IMR-90 (cell line): ENCODE data around the gene GTF2F2. TPM values are rescaled to one million over a fixed set of nuclear protein-coding genes. Genes with fewer than 3 reads are reported as not detected.

Experiments
- ATAC-seq: fragments of 200-7000 bp; cut with Tn5 transposase; 2 replicates; pipeline ENCODE4 v1.9.1; 2020; ENCODE audit warnings: low read depth, mild to moderate bottlenecking, moderate library complexity
- BruUV-seq: library from RNA; stranded (reverse); fragments of 400-500 nt; replicated peaks from 2 replicates; lab custom pipeline; 2021; lab: Mats Ljungman, UMichigan
- CTCF ChIA-PET: fragments of 300-600 bp; formaldehyde crosslinking; extraction: SDS; loops from one replicate; lab custom pipeline; 2021; ENCODE audit warnings: antibody characterized with exemption; lab: Yijun Ruan, JAX
- POLR2A ChIA-PET: fragments of 300-600 bp; sonication (Branson Sonifier 250); formaldehyde crosslinking; loops from one replicate; lab custom pipeline; 2022; ENCODE audit warnings: antibody characterized with exemption; ENCODE audit not compliant: unreplicated experiment; lab: Charles Lee
- DNase-seq: peaks from one replicate; pipeline ENCODE4 v3.0.0; 2013
- H2AFZ ChIP-seq: replicated peaks from 2 replicates; pipeline ENCODE3; 2013; ENCODE audit warnings: low read length, mild to moderate bottlenecking; ENCODE audit not compliant: poor library complexity
- H2AK5ac ChIP-seq: 2 replicates; pipeline ENCODE4 v1.6.1; 2013; ENCODE audit warnings: low read depth, low read length, inconsistent platforms
- H2AK9ac ChIP-seq: replicated peaks from 2 replicates; pipeline ENCODE3; 2013; ENCODE audit warnings: mild to moderate bottlenecking, low read depth, low read length, moderate library complexity; ENCODE audit not compliant: poor library complexity
- H2BK120ac ChIP-seq: 2 replicates; pipeline ENCODE4 v1.6.1; 2013; ENCODE audit warnings: low read depth, low read length, inconsistent platforms
- H2BK15ac ChIP-seq: 3 replicates; pipeline ENCODE4 v1.6.1; 2013; ENCODE audit warnings: low read depth, low read length, inconsistent platforms
- H2BK20ac ChIP-seq: 2 replicates; pipeline ENCODE4 v1.6.1; 2013; ENCODE audit warnings: low read depth, mild to moderate bottlenecking, inconsistent platforms, low read length, moderate library complexity
- H2BK5ac ChIP-seq: 2 replicates; pipeline ENCODE4 v1.6.1; 2013; ENCODE audit warnings: mild to moderate bottlenecking, low read depth, low read length, inconsistent platforms; ENCODE audit not compliant: poor library complexity, severe bottlenecking
- H3K14ac ChIP-seq: replicated peaks from 2 replicates; pipeline ENCODE4 v1.6.1; 2013; ENCODE audit warnings: low read depth, low read length, inconsistent platforms
- H3K18ac ChIP-seq: 2 replicates; pipeline ENCODE4 v1.6.1; 2013; ENCODE audit warnings: low read depth, low read length, control low read depth
- H3K23ac ChIP-seq: 2 replicates; pipeline ENCODE4 v1.6.1; 2013; ENCODE audit warnings: low read depth, low read length, inconsistent platforms
- H3K27ac ChIP-seq: 2 replicates; pipeline ENCODE4 v1.5.1; 2013; ENCODE audit warnings: mild to moderate bottlenecking, control low read depth, low read length; ENCODE audit not compliant: insufficient read depth
- H3K27me3 ChIP-seq: 2 replicates; pipeline ENCODE4 v1.6.1; 2013; ENCODE audit warnings: low read length; ENCODE audit not compliant: control insufficient read depth, insufficient read depth
- H3K36me3 ChIP-seq: 2 replicates; pipeline ENCODE4 v1.6.1; 2013; ENCODE audit warnings: low read length, mixed read lengths; ENCODE audit not compliant: control insufficient read depth, insufficient read depth
- H3K4ac ChIP-seq: 2 replicates; pipeline ENCODE4 v1.6.1; 2013; ENCODE audit warnings: low read depth, low read length, inconsistent platforms
- H3K4me1 ChIP-seq: 2 replicates; pipeline ENCODE4 v1.6.1; 2013; ENCODE audit warnings: low read length, mixed read lengths; ENCODE audit not compliant: control insufficient read depth, insufficient read depth
- H3K4me2 ChIP-seq: 2 replicates; pipeline ENCODE4 v1.6.1; 2013; ENCODE audit warnings: low read depth, mild to moderate bottlenecking, control low read depth, low read length, moderate library complexity
- H3K4me3 ChIP-seq: 2 replicates; pipeline ENCODE4 v1.5.1; 2013; ENCODE audit warnings: low read depth, mild to moderate bottlenecking, control low read depth, low read length, moderate library complexity; ENCODE audit not compliant: insufficient read depth
- H3K56ac ChIP-seq: 2 replicates; pipeline ENCODE4 v1.6.1; 2013; ENCODE audit warnings: low read length, inconsistent platforms; ENCODE audit not compliant: insufficient read depth; ENCODE audit errors: extremely low read depth
- H3K79me1 ChIP-seq, 2 experiments: 2 replicates each; pipeline ENCODE4 v1.6.1; 2013; ENCODE audit warnings: low read length in 2 of 2, inconsistent platforms in 1 of 2, low read depth in 1 of 2
- H3K9ac ChIP-seq: 2 replicates; pipeline ENCODE4 v1.6.1; 2013; ENCODE audit warnings: low read depth, low read length, control low read depth
- H3K9me1 ChIP-seq: 2 replicates; pipeline ENCODE4 v1.6.1; 2013; ENCODE audit warnings: low read length, inconsistent platforms; ENCODE audit not compliant: insufficient read depth
- H3K9me3 ChIP-seq: 2 replicates; pipeline ENCODE4 v1.6.1; 2013; ENCODE audit warnings: low read length; ENCODE audit not compliant: control insufficient read depth, insufficient read depth
- H4K20me1 ChIP-seq: 2 replicates; pipeline ENCODE4 v1.6.1; 2013; ENCODE audit warnings: low read length, inconsistent platforms; ENCODE audit not compliant: insufficient read depth
- H4K5ac ChIP-seq: 2 replicates; pipeline ENCODE4 v1.6.1; 2013; ENCODE audit warnings: mild to moderate bottlenecking, low read depth, low read length, control low read depth
- H4K8ac ChIP-seq, 2 experiments: 2 replicates each; pipeline ENCODE4 v1.6.1; 2013; ENCODE audit warnings: low read depth in 2 of 2, low read length in 2 of 2, control low read depth in 1 of 2, inconsistent platforms in 1 of 2
- H4K91ac ChIP-seq: 2 replicates; pipeline ENCODE4 v1.6.1; 2013; ENCODE audit warnings: low read depth, low read length, inconsistent platforms; ENCODE audit not compliant: insufficient read depth
- BHLHE40 ChIP-seq: fragments of 150-350 bp; IDR thresholded peaks from 2 replicates; pipeline ENCODE4 v1.6.1; 2016; ENCODE audit warnings: mild to moderate bottlenecking, low read depth, low read length
- CEBPB ChIP-seq: IDR thresholded peaks from 2 replicates; pipeline ENCODE4 v1.6.1; 2012; ENCODE audit warnings: low read depth, low read length, improper control_type of control experiment
- WGBS, 2 experiments: methylation state at CpG; one replicate each; pipeline versions ENCODE4 v1.1.5 to v1.1.7; 2013; ENCODE audit warnings: missing lambda C conversion rate in 2 of 2; ENCODE audit not compliant: insufficient read length in 1 of 2; ENCODE audit errors: extremely low coverage in 2 of 2; 5-methylcytosine and 5-hydroxymethylcytosine counted together
- dilution Hi-C: fragments of 300-500 bp; cut with HindIII; formaldehyde crosslinking; loops from one replicate; pipeline ENCODE4 v1.14.3; 2018; ENCODE audit warnings: low sequenced_read_pairs; ENCODE audit not compliant: unreplicated experiment
- in situ Hi-C: fragments of 300-500 bp; cut with MboI; formaldehyde crosslinking; loops from 3 replicates; pipeline ENCODE4 v1.14.3; 2019; ENCODE audit warnings: low sequenced_read_pairs, inconsistent platforms, mixed read lengths
- intact Hi-C: fragments of 100-400 bp; cut with micrococcal nuclease; formaldehyde crosslinking; loops from 2 replicates; pipeline ENCODE4 v1.10.0; 2022
- polyA plus RNA-seq, 3 experiments: library from polyadenylated mRNA; depleted of rRNA; stranded (reverse); fragments of >200 nt; gene quantifications; 2 replicates each; pipeline ENCODE4 v1.2.3, GENCODE V29; 2012; ENCODE audit warnings: low replicate concordance in 1 of 3
- total RNA-seq: library from RNA; depleted of rRNA; stranded (reverse); fragments of >200 nt; gene quantifications from 2 replicates; pipeline ENCODE4 v1.2.3, GENCODE V29; 2012

Gene GTF2F2
- total and polyA plus RNA-seq, 2 of the 4 experiments (the other 2 are of a cell fraction): 16.5 to 21.0 TPM

GRCh38 chr13:45310341-45311131 lies 190.2 kb downstream of the GTF2F2 start:
- H2AK9ac ChIP-seq: peak overlapping the region; percentile 10
- H3K27ac ChIP-seq: no peak overlapping the region
- no peak overlapping the region for H2AK5ac ChIP-seq
- in situ Hi-C loops (loop anchor here (25.0 kb wide), 2 partner anchors 823 to 1398 kb away; no protein-coding TSS in a partner anchor), dilution Hi-C loops (no loop called here), intact Hi-C loops (loop anchor here (5.0 kb wide), 1 partner anchor 598 kb away; no protein-coding TSS in a partner anchor)
- H3K4me3 ChIP-seq: no peak overlapping the region
- no peak overlapping the region for H3K18ac ChIP-seq
- H3K27me3 ChIP-seq: no peaks in the 10 kb centered on the region
- H3K56ac ChIP-seq: no peak overlapping the region
- H3K9me1 ChIP-seq: no peaks in the 10 kb centered on the region
- no peak overlapping the region; the same call in 1 of the 2 replicates for H2BK20ac ChIP-seq
- 69% methylated on average over 4 of the region's 15 CpGs; no CpG with 5 or more reads in 1 of the 2 experiments for WGBS, 2 experiments
- no TSS peak for BruUV-seq
- H3K14ac ChIP-seq: no peak overlapping the region
- DNase-seq (no peak), ATAC-seq (no peak)
- H3K9ac ChIP-seq: no peak overlapping the region
- no peak overlapping the region; the same call in 2 of the 3 replicates for H2BK15ac ChIP-seq
- H3K4me2 ChIP-seq: peak overlapping the region; percentile 77
- H4K5ac ChIP-seq: no peak overlapping the region
- H2BK5ac ChIP-seq: no peak overlapping the region
- TF ChIP-seq CEBPB: 0 out of 2 replicates have a peak, but pooled peaks have one; percentile 5
- TF ChIP-seq BHLHE40: no peak
- H3K36me3 ChIP-seq: no peaks in the 10 kb centered on the region
- H4K20me1 ChIP-seq: no peaks in the 10 kb centered on the region
- POLR2A ChIA-PET: no interaction called here
- H3K79me1 ChIP-seq: no peaks in the 10 kb centered on the region
- H4K91ac ChIP-seq: peak overlapping the region; percentile 44; the same call in 1 of the 2 replicates
- no peak overlapping the region for H3K4ac ChIP-seq
- peak overlapping the region in 1 of 2 experiments; percentile 13; a peak in 1 of 4 replicates for H4K8ac ChIP-seq
- no peaks in the 10 kb centered on the region for H3K9me3 ChIP-seq
- CTCF ChIA-PET: interaction anchor here (0.6 to 3.1 kb wide), 3 partner anchors 37 to 337 kb away, joined by 3 to 21 read pairs (median 5); no protein-coding TSS in a partner anchor
- H3K23ac ChIP-seq: 0 out of 2 replicates have a peak overlapping the region, but pooled peaks have one; percentile 42
- no peak overlapping the region; the same call in 1 of the 2 replicates for H2BK120ac ChIP-seq
- H2AFZ ChIP-seq: peak overlapping the region; percentile 80
- H3K4me1 ChIP-seq: no peaks in the 10 kb centered on the region; the same call in 1 of the 2 replicates
